Naive thymus-derived CD4-positive, alpha-beta T cell (primary cell): ENCODE results near the gene E2F4. TPM values are rescaled to one million over a fixed set of nuclear protein-coding genes. Genes with fewer than 3 reads are reported as not detected.
A peak's percentile ranks its signal among the peaks of the same experiment; 100 is the strongest.

Experiments
- ATAC-seq: fragments of 150-1000 bp; cut with Tn5 transposase; 2 replicates; pipeline ENCODE4 v1.10.0; 2021; ENCODE audit warnings: mild to moderate bottlenecking, moderate library complexity
- CTCF ChIA-PET: fragments of 350-600 bp; sonication (Branson Sonifier 250); formaldehyde crosslinking; loops from one replicate; lab custom pipeline; 2021; ENCODE audit warnings: antibody characterized with exemption; lab: Charles Lee
- POLR2A ChIA-PET: fragments of 350-600 bp; sonication (Branson Sonifier 250); formaldehyde crosslinking; loops from one replicate; lab custom pipeline; 2021; ENCODE audit warnings: antibody characterized with exemption, inconsistent platforms; lab: Charles Lee
- DNase-seq, 9 donors: peaks; one replicate each; pipeline versions ENCODE4 v3.0.0 to v3.0.0-alpha.2; 2020 to 2022; ENCODE audit warnings: mixed read lengths in 1 of 9
- H3K27ac ChIP-seq: one replicate; pipeline ENCODE4 v1.7.0; 2013; ENCODE audit warnings: mild to moderate bottlenecking, low read depth, low read length, moderate library complexity
- H3K27me3 ChIP-seq, 2 donors: one replicate each; pipeline ENCODE4 v1.7.0; 2013; ENCODE audit warnings: low read length in 2 of 2, mild to moderate bottlenecking in 2 of 2, moderate library complexity in 2 of 2; ENCODE audit not compliant: control insufficient read depth in 2 of 2, insufficient read depth in 2 of 2
- H3K36me3 ChIP-seq, 3 experiments: 1 replicate in 2 of 3; 2 replicates in 1 of 3; pipeline ENCODE4 v1.7.0; 2013; ENCODE audit warnings: low read length in 3 of 3, mild to moderate bottlenecking in 3 of 3, moderate library complexity in 1 of 3; ENCODE audit not compliant: insufficient read depth in 3 of 3, control insufficient read depth in 2 of 3
- H3K4me1 ChIP-seq, 2 donors: one replicate each; pipeline ENCODE4 v1.7.0; 2013; ENCODE audit warnings: low read length in 2 of 2, mild to moderate bottlenecking in 2 of 2, moderate library complexity in 1 of 2; ENCODE audit not compliant: control insufficient read depth in 2 of 2, insufficient read depth in 2 of 2
- H3K4me3 ChIP-seq: 2 replicates; pipeline ENCODE4 v1.7.0; 2013; ENCODE audit warnings: mild to moderate bottlenecking, low read length
- H3K9me3 ChIP-seq, 3 experiments: 1 replicate in 2 of 3; 2 replicates in 1 of 3; pipeline ENCODE4 v1.7.0; 2013; ENCODE audit warnings: low read length in 3 of 3; ENCODE audit not compliant: control insufficient read depth in 2 of 3
- H3K27ac Mint-ChIP-seq, 9 donors: one replicate each; pipeline ENCODE4 v1.8.0; 2020 to 2022; ENCODE audit warnings: mixed read lengths in 9 of 9, mild to moderate bottlenecking in 8 of 9, moderate library complexity in 5 of 9, inconsistent platforms in 2 of 9
- H3K27me3 Mint-ChIP-seq, 5 donors: one replicate each; pipeline ENCODE4 v1.8.0; 2021 to 2022; ENCODE audit warnings: mixed read lengths in 5 of 5, mild to moderate bottlenecking in 1 of 5
- H3K36me3 Mint-ChIP-seq, 5 donors: one replicate each; pipeline ENCODE4 v1.8.0; 2020 to 2022; ENCODE audit warnings: mixed read lengths in 5 of 5, mild to moderate bottlenecking in 3 of 5, inconsistent platforms in 1 of 5
- H3K4me1 Mint-ChIP-seq, 7 donors: one replicate each; pipeline ENCODE4 v1.8.0; 2020 to 2022; ENCODE audit warnings: mixed read lengths in 7 of 7, mild to moderate bottlenecking in 3 of 7, inconsistent platforms in 1 of 7
- H3K4me3 Mint-ChIP-seq, 10 donors: one replicate each; pipeline ENCODE4 v1.8.0; 2020 to 2022; ENCODE audit warnings: mild to moderate bottlenecking in 10 of 10, mixed read lengths in 10 of 10, moderate library complexity in 6 of 10, inconsistent platforms in 2 of 10
- H3K9me3 Mint-ChIP-seq, 11 donors: one replicate each; pipeline ENCODE4 v1.8.0; 2020 to 2022; ENCODE audit warnings: mixed read lengths in 11 of 11, mild to moderate bottlenecking in 4 of 11, inconsistent platforms in 1 of 11, moderate library complexity in 1 of 11
- intact Hi-C, 2 donors: fragments of 100-400 bp; cut with micrococcal nuclease; formaldehyde crosslinking; loops; one replicate each; pipeline ENCODE4 v1.15.1; 2023
- polyA plus RNA-seq, 2 donors: library from polyadenylated mRNA; unstranded; fragments of 300-500 nt; fragmentation: Illumina TruSeq; gene quantifications; one replicate each; pipeline ENCODE4 v1.2.3, GENCODE V29; 2021
- total RNA-seq, 6 experiments: library from RNA in 5 of 6; stranded (reverse) in 5 of 6; gene quantifications; 1 replicate in 5 of 6; 2 replicates in 1 of 6; pipeline ENCODE4 v1.2.3 and lab custom pipeline; 2021 to 2026

E2F4 gene
- total and polyA plus RNA-seq, 7 experiments from 2014 or later = 59.4 to 133 (median 73.0) TPM

- no peaks in the 10 kb centered on the region for H3K9me3 Mint-ChIP-seq
- Histone ChIP-seq H3K4me1 (peaks cover 0 to 5% of the 10 kb centered on the region in 2 donors), H3K27me3 (no peaks in the 10 kb centered on the region), H3K27ac (no peak overlapping the region), H3K4me3 (no peak overlapping the region), H3K36me3 (peaks cover 0 to 72% (median 3%) of the 10 kb centered on the region in 3 experiments), H3K9me3 (no peaks in the 10 kb centered on the region)
- peaks cover 0 to 23% (median 7%) of the 10 kb centered on the region in 5 donors for H3K36me3 Mint-ChIP-seq
- peaks cover 0 to 14% (median 2%) of the 10 kb centered on the region in 7 donors for H3K4me1 Mint-ChIP-seq
- ChIA-PET CTCF (interaction anchor here (1.5 kb wide), 1 partner anchor 1292 kb away, joined by 6 read pairs; no protein-coding TSS in a partner anchor), POLR2A (interaction anchor here (0.8 to 1.6 kb wide), 3 partner anchors 9 to 46 kb away, joined by 3 to 7 read pairs (median 4); partner anchors contain the start of genes FHOD1 and TMEM208)
- ATAC-seq = peak; percentile 68
- H3K4me3 Mint-ChIP-seq = peak overlapping the region in 9 of 10 donors; percentile 18 to 61 (median 39)
- intact Hi-C loops = loop anchor here in 1 of 2 donors (1.0 kb wide), 2 partner anchors 8 to 10 kb away; no protein-coding TSS in a partner anchor
- peak in 3 of 9 donors; percentile 13 to 34 (median 28) for DNase-seq
- H3K27me3 Mint-ChIP-seq = no peaks in the 10 kb centered on the region
- peak overlapping the region in 7 of 9 donors; percentile 61 to 87 (median 77) for H3K27ac Mint-ChIP-seq
Measured at GRCh38 chr16:67235816-67236562, 44.0 kb downstream of the E2F4 start.

- Histone ChIP-seq H3K36me3 (peaks cover 0 to 64% (median 3%) of the 10 kb centered on the region in 3 experiments), H3K27me3 (no peaks in the 10 kb centered on the region), H3K9me3 (no peaks in the 10 kb centered on the region), H3K27ac (no peak overlapping the region), H3K4me3 (no peak overlapping the region), H3K4me1 (peaks cover 0 to 5% of the 10 kb centered on the region in 2 donors)
- DNase-seq (peak; percentile 47 to 89 (median 53)), ATAC-seq (peak; percentile 94)
- peak overlapping the region in 7 of 9 donors; percentile 61 to 87 (median 77) for H3K27ac Mint-ChIP-seq
- peak overlapping the region in 7 of 10 donors; percentile 18 to 61 (median 50) for H3K4me3 Mint-ChIP-seq
- ChIA-PET POLR2A (interaction anchor here (0.8 to 2.5 kb wide), 3 partner anchors 9 to 45 kb away, joined by 4 to 13 read pairs (median 7); partner anchors contain the start of gene TMEM208), CTCF (no interaction called here)
- no peaks in the 10 kb centered on the region for H3K27me3 Mint-ChIP-seq
- H3K9me3 Mint-ChIP-seq = no peaks in the 10 kb centered on the region
- H3K4me1 Mint-ChIP-seq = peaks cover 0 to 21% (median 4%) of the 10 kb centered on the region in 7 donors
- peaks cover 0 to 23% (median 7%) of the 10 kb centered on the region in 5 donors for H3K36me3 Mint-ChIP-seq
- intact Hi-C loops = loop anchor here in 1 of 2 donors (1.0 kb wide), 2 partner anchors 8 to 10 kb away; no protein-coding TSS in a partner anchor
Measured at GRCh38 chr16:67236563-67237395, 44.8 kb downstream of the E2F4 start.

GRCh38 chr16:67237396-67238277, 45.7 kb downstream of the E2F4 start:
- CTCF ChIA-PET = no interaction called here
- no peaks in the 10 kb centered on the region for H3K9me3 Mint-ChIP-seq
- POLR2A ChIA-PET = interaction anchor here (2.5 kb wide), 1 partner anchor 10 kb away, joined by 13 read pairs; the partner anchor contains the start of gene TMEM208
- ATAC-seq = no peak
- Histone ChIP-seq H3K27me3 (no peaks in the 10 kb centered on the region), H3K36me3 (peaks cover 0 to 61% (median 3%) of the 10 kb centered on the region in 3 experiments), H3K4me1 (peaks cover 0 to 5% of the 10 kb centered on the region in 2 donors), H3K4me3 (no peak overlapping the region), H3K27ac (no peak overlapping the region), H3K9me3 (no peaks in the 10 kb centered on the region)
- no peak for DNase-seq
- peak overlapping the region in 3 of 9 donors; percentile 16 to 67 (median 23) for H3K27ac Mint-ChIP-seq
- peaks cover 0 to 28% (median 4%) of the 10 kb centered on the region in 7 donors for H3K4me1 Mint-ChIP-seq
- no peak overlapping the region for H3K4me3 Mint-ChIP-seq
- intact Hi-C loops = no loop called here
- H3K36me3 Mint-ChIP-seq = peaks cover 0 to 23% (median 7%) of the 10 kb centered on the region in 5 donors
- no peaks in the 10 kb centered on the region for H3K27me3 Mint-ChIP-seq

- H3K36me3 ChIP-seq = peaks cover 0 to 60% (median 3%) of the 10 kb centered on the region in 3 experiments
- H3K4me1 Mint-ChIP-seq = peaks cover 0 to 28% (median 4%) of the 10 kb centered on the region in 7 donors
Measured at GRCh38 chr16:67238278-67238575, 46.3 kb downstream of the E2F4 start.

GRCh38 chr16:67238806-67239470, 47.0 kb downstream of the E2F4 start:
- POLR2A ChIA-PET = interaction anchor here (0.5 to 2.5 kb wide), 4 partner anchors 9 to 20 kb away, joined by 3 to 13 read pairs (median 4); partner anchors contain the start of gene TMEM208
- peaks cover 0 to 35% (median 5%) of the 10 kb centered on the region in 7 donors for H3K4me1 Mint-ChIP-seq
- H3K36me3 ChIP-seq = peaks cover 0 to 55% (median 3%) of the 10 kb centered on the region in 3 experiments
- ATAC-seq (no peak), DNase-seq (no peak)
- no peaks in the 10 kb centered on the region for H3K27me3 ChIP-seq
- H3K27me3 Mint-ChIP-seq = no peaks in the 10 kb centered on the region
- H3K27ac Mint-ChIP-seq = peak overlapping the region in 2 of 9 donors; percentile 14 to 38
- no peak overlapping the region for H3K4me3 Mint-ChIP-seq
- CTCF ChIA-PET = interaction anchor here (0.6 to 1.7 kb wide), 3 partner anchors 12 to 286 kb away, joined by 3 to 6 read pairs (median 3); partner anchors contain the start of gene TMEM208
- H3K4me3 ChIP-seq = no peak overlapping the region
- H3K4me1 ChIP-seq = peaks cover 0 to 10% of the 10 kb centered on the region in 2 donors
- peaks cover 0 to 16% (median 7%) of the 10 kb centered on the region in 5 donors for H3K36me3 Mint-ChIP-seq
- intact Hi-C loops = no loop called here
- no peak overlapping the region for H3K27ac ChIP-seq
- H3K9me3 Mint-ChIP-seq = no peaks in the 10 kb centered on the region
- H3K9me3 ChIP-seq = no peaks in the 10 kb centered on the region

More at GRCh38 chr16:67238278-67238575, 46.3 kb downstream of the E2F4 start:
- intact Hi-C loops = no loop called here
- ATAC-seq = no peak
- Histone ChIP-seq H3K4me3 (no peak overlapping the region), H3K27me3 (no peaks in the 10 kb centered on the region), H3K9me3 (no peaks in the 10 kb centered on the region), H3K27ac (no peak overlapping the region), H3K4me1 (peaks cover 0 to 5% of the 10 kb centered on the region in 2 donors)
- Mint-ChIP-seq H3K9me3 (no peaks in the 10 kb centered on the region), H3K27me3 (no peaks in the 10 kb centered on the region), H3K36me3 (peaks cover 0 to 20% (median 7%) of the 10 kb centered on the region in 5 donors), H3K27ac (no peak overlapping the region), H3K4me3 (no peak overlapping the region)
- POLR2A ChIA-PET = interaction anchor here (0.5 to 2.5 kb wide), 4 partner anchors 9 to 20 kb away, joined by 3 to 13 read pairs (median 4); partner anchors contain the start of gene TMEM208
- CTCF ChIA-PET = interaction anchor here (0.6 to 0.7 kb wide), 2 partner anchors 53 to 285 kb away, joined by 3 read pairs; no protein-coding TSS in a partner anchor
- DNase-seq = no peak
